K562 (cell line): ENCODE results near the gene SIRT4. TPM values are rescaled to one million over a fixed set of nuclear protein-coding genes. Genes with fewer than 3 reads are reported as not detected.

ENCODE experiments used
- ATAC-seq: fragments of 200-7000 bp; cut with Tn5 transposase; 3 replicates; pipeline ENCODE4 v1.9.1; 2020; ENCODE audit warnings: moderate library complexity
- BruUV-seq: library from RNA; stranded (reverse); fragments of 400-500 nt; replicated peaks from 2 replicates; lab custom pipeline; 2021; lab: Mats Ljungman, UMichigan
- CTCF ChIA-PET: fragments of 300-600 bp; formaldehyde crosslinking; extraction: SDS; loops from one replicate; lab custom pipeline; 2021; ENCODE audit warnings: low intra/inter-chr PET ratio; lab: Yijun Ruan, JAX
- POLR2A ChIA-PET: fragments of 300-600, 350-650 bp; sonication (Branson Sonifier 250); formaldehyde crosslinking; extraction: SDS; loops from one replicate; lab custom pipeline; 2021; ENCODE audit warnings: antibody characterized with exemption, inconsistent platforms; lab: Yijun Ruan, JAX
- DNase-seq, 4 experiments: peaks; one replicate each; pipeline versions ENCODE4 v3.0.0 to v3.0.0-alpha.2; 2011 to 2018; ENCODE audit warnings: low spot score in 3 of 4, mixed read lengths in 3 of 4; ENCODE audit errors: extremely low read depth in 1 of 4
- FAIRE-seq: peaks from 2 replicates; lab custom pipeline; 2011; peaks lifted over from hg19 to GRCh38; lab: Jason Lieb, UNC
- H2AFZ ChIP-seq: 2 replicates; pipeline ENCODE4 v1.6.0; 2011; ENCODE audit warnings: low read depth, low read length, control low read depth, inconsistent platforms
- H3K27ac ChIP-seq: fragments of 200-600 bp; 3 replicates; pipeline ENCODE4 v1.8.0; 2011; ENCODE audit warnings: low read depth, mild to moderate bottlenecking, control low read depth, inconsistent platforms, low read length, moderate library complexity, mixed read lengths; ENCODE audit errors: extremely low read depth
- H3K27me3 ChIP-seq, 2 experiments: fragments of 300-600 bp in 1 of 2; 2 replicates in 1 of 2; 3 replicates in 1 of 2; pipeline versions ENCODE4 v1.6.0 to v1.8.0; 2011; ENCODE audit warnings: inconsistent platforms in 2 of 2, low read length in 2 of 2, mild to moderate bottlenecking in 1 of 2, mixed read lengths in 1 of 2, moderate library complexity in 1 of 2; ENCODE audit not compliant: control insufficient read depth in 2 of 2, insufficient read depth in 2 of 2
- H3K36me3 ChIP-seq: fragments of 300-600 bp; 3 replicates; pipeline ENCODE4 v1.8.0; 2011; ENCODE audit warnings: mild to moderate bottlenecking, low read length, inconsistent platforms; ENCODE audit not compliant: control insufficient read depth, insufficient read depth
- H3K4me1 ChIP-seq, 2 experiments: fragments of 200-600 bp in 1 of 2; replicated peaks in 1 of 2; 2 replicates in 1 of 2; 3 replicates in 1 of 2; pipeline versions ENCODE4 v1.5.1 to v1.8.0; 2011; ENCODE audit warnings: inconsistent platforms in 2 of 2, low read length in 2 of 2, mild to moderate bottlenecking in 1 of 2, mixed read lengths in 1 of 2, moderate library complexity in 1 of 2; ENCODE audit not compliant: control insufficient read depth in 2 of 2, insufficient read depth in 2 of 2
- H3K4me2 ChIP-seq: 2 replicates; pipeline ENCODE4 v1.6.1; 2011; ENCODE audit warnings: low read length, control low read depth, inconsistent platforms, mixed read lengths; ENCODE audit not compliant: insufficient read depth
- H3K4me3 ChIP-seq: fragments of 200-600 bp; sonication (generic), shearing (Covaris generic); 2 replicates; pipeline ENCODE4 v1.5.1; 2016; ENCODE audit warnings: control low read depth, inconsistent platforms
- H3K79me2 ChIP-seq: fragments of 200-600 bp; 3 replicates; pipeline ENCODE4 v1.8.0; 2011; ENCODE audit warnings: low read length, inconsistent platforms; ENCODE audit not compliant: control insufficient read depth, insufficient read depth
- H3K9ac ChIP-seq, 2 experiments: 2 replicates each; pipeline versions ENCODE4 v1.6.0 to v1.6.1; 2011; ENCODE audit warnings: low read depth in 2 of 2, low read length in 2 of 2, control low read depth in 1 of 2, inconsistent platforms in 1 of 2, mild to moderate bottlenecking in 1 of 2, mixed read lengths in 1 of 2; ENCODE audit not compliant: insufficient read depth in 1 of 2
- H3K9me1 ChIP-seq: one replicate; pipeline ENCODE4 v1.6.0; 2011; ENCODE audit warnings: inconsistent platforms, mild to moderate bottlenecking, low read length, moderate library complexity; ENCODE audit not compliant: control insufficient read depth, insufficient read depth
- H3K9me3 ChIP-seq: replicated peaks from 2 replicates; pipeline ENCODE4 v1.5.1; 2011; ENCODE audit warnings: low read depth, low read length, inconsistent platforms; ENCODE audit not compliant: control insufficient read depth, insufficient read depth
- H4K20me1 ChIP-seq: replicated peaks from 2 replicates; pipeline ENCODE4 v1.6.1; 2011; ENCODE audit warnings: low read length, inconsistent platforms, mixed read lengths; ENCODE audit not compliant: control insufficient read depth, insufficient read depth
- CEBPB ChIP-seq: fragments of 450-650 bp; IDR thresholded peaks from 2 replicates; pipeline ENCODE4 v1.6.1; 2016; ENCODE audit warnings: missing genetic modification characterization, missing compliant biosample characterization
- GABPB2 ChIP-seq: fragments of 250-450 bp; sonication (Bioruptor Pico); conservative IDR thresholded peaks from 2 replicates; pipeline ENCODE4 v1.5.1; 2021; ENCODE audit warnings: mild to moderate bottlenecking
- HNRNPLL ChIP-seq: fragments of 200-400 bp; formaldehyde crosslinking; IDR thresholded peaks from 2 replicates; pipeline ENCODE4 v1.6.1; 2017; ENCODE audit warnings: low read length, low read depth, mild to moderate bottlenecking; ENCODE audit not compliant: poor library complexity, severe bottlenecking
- IFI16 ChIP-seq: fragments of 250-450 bp; sonication (Bioruptor Pico); IDR thresholded peaks from 2 replicates; pipeline ENCODE4 v2.1.2; 2022; ENCODE audit warnings: mild to moderate bottlenecking, inconsistent platforms
- JUND ChIP-seq, 2 experiments: IDR thresholded peaks; 2 replicates in 1 of 2; 3 replicates in 1 of 2; pipeline ENCODE4 v1.6.1; 2011; ENCODE audit warnings: borderline replicate concordance in 2 of 2, low read depth in 2 of 2, low read length in 2 of 2, improper control_type of control experiment in 1 of 2, missing biosample characterization in 1 of 2, missing genetic modification characterization in 1 of 2, missing genetic modification reagents in 1 of 2
- KDM1A ChIP-seq, 2 experiments: fragments of 450-650 bp; IDR thresholded peaks; 2 replicates each; pipeline ENCODE4 v1.6.1; 2016; ENCODE audit warnings: mild to moderate bottlenecking in 2 of 2
- NCOA4 ChIP-seq: fragments of 450-650 bp; IDR thresholded peaks from 2 replicates; pipeline ENCODE4 v1.6.1; 2018; ENCODE audit warnings: mild to moderate bottlenecking; ENCODE audit not compliant: partially characterized antibody
- PCBP1 ChIP-seq: fragments of 200-400 bp; formaldehyde crosslinking; IDR thresholded peaks from 2 replicates; pipeline ENCODE4 v1.6.1; 2018; ENCODE audit warnings: mild to moderate bottlenecking, low read depth, low read length; ENCODE audit not compliant: poor library complexity, severe bottlenecking
- SAP30 ChIP-seq: fragments of 200-600 bp; sonication (generic); IDR thresholded peaks from 2 replicates; pipeline ENCODE4 v1.6.1; 2012; ENCODE audit warnings: borderline replicate concordance, low read depth, mild to moderate bottlenecking, moderate library complexity, low read length, control low read depth, inconsistent platforms; ENCODE audit not compliant: insufficient read depth, poor library complexity, severe bottlenecking
- TCF7 ChIP-seq: sonication (generic); IDR thresholded peaks from 2 replicates; pipeline ENCODE4 v1.6.1; 2016; ENCODE audit warnings: antibody characterized with exemption, borderline replicate concordance
- ZNF124 ChIP-seq: sonication (generic); formaldehyde crosslinking; IDR thresholded peaks from 2 replicates; pipeline ENCODE4 v1.8.1; 2022; ENCODE audit warnings: missing genetic modification reagents
- WGBS: fragments of 100-300 bp; shearing (Covaris generic); methylation state at CpG from one replicate; pipeline ENCODE4 v1.1.6; 2016; ENCODE audit warnings: low coverage, mixed read lengths; ENCODE audit not compliant: insufficient coverage; ENCODE audit errors: missing lambda C conversion rate; 5-methylcytosine and 5-hydroxymethylcytosine counted together
- in situ Hi-C: fragments of 300-500 bp; cut with MboI; formaldehyde crosslinking; loops from 4 replicates; pipeline ENCODE4 v1.15.0; 2018; ENCODE audit warnings: inconsistent platforms, mixed read lengths
- intact Hi-C: fragments of 100-400 bp; cut with micrococcal nuclease; formaldehyde crosslinking; loops from 2 replicates; pipeline ENCODE4 v1.14.2; 2022
- polyA plus RNA-seq, 8 experiments: library from polyadenylated mRNA; depleted of rRNA in 4 of 8; stranded (reverse) in 5 of 8; unstranded in 3 of 8; fragments of >200 nt; fragmentation: Nextera tagmentation in 2 of 8; fragmentation: Illumina TruSeq in 1 of 8; extraction: Ambion mirVana in 2 of 8; extraction: Trizol in 1 of 8; gene quantifications; 2 replicates each; pipeline versions ENCODE4 v1.2.1 to v1.2.3, GENCODE V29; 2011 to 2014; ENCODE audit warnings: inconsistent platforms in 1 of 8, missing spikeins in 1 of 8
- total RNA-seq, 7 experiments: library from RNA; depleted of rRNA in 6 of 7; stranded (reverse); fragments of >200 nt in 6 of 7; fragmentation: Illumina TruSeq in 2 of 7; extraction: Trizol in 2 of 7; gene quantifications; 2 replicates each; pipeline versions ENCODE4 v1.2.1 to v1.2.3, GENCODE V29; 2011 to 2021; ENCODE audit warnings: low replicate concordance in 1 of 7
- TF ChIP-seq, protein P1 (sequence below): IDR thresholded peaks from 2 replicates; pipeline ENCODE4 v1.6.1; 2014; ENCODE audit warnings: antibody characterized with exemption

Gene SIRT4
- total and polyA plus RNA-seq, 9 of the 15 experiments (the other 6 are each of a cell fraction or from before 2014, with no cell fraction given) = 0.86 to 5.2 (median 2.4) TPM

DNA sequence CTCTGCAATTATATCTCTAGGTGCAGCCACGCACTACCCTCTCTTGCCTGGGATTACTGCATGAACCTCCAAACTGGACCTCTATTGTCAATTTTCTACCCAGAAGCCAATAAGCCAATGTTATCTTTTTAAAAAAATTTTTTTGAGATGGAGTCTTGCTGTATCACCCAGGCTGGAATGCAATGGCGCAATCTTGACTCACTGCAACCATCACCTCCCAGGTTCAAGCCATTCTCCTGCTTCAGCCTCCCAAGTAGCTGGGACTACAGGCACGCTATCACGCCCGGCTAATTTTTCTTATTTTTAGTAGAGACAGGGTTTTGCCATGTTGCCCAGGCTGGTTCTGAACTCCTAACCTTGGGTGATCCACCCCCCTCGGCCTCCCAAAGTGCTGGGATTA, 25.4 kb upstream of the SIRT4 start:
- no peaks in the 10 kb centered on the region for H4K20me1 ChIP-seq
- CTCF ChIA-PET = no interaction called here
- H3K36me3 ChIP-seq = no peaks in the 10 kb centered on the region
- POLR2A ChIA-PET = interaction anchor here (5.7 kb wide), 1 partner anchor 15 kb away, joined by 39 read pairs; the partner anchor contains the start of genes RNU4-1 and RNU4-2
- no TSS peak for BruUV-seq
- in situ Hi-C loops = no loop called here
- no peak overlapping the region for H2AFZ ChIP-seq
- whole genome bisulfite sequencing = 87% methylated on average over 6 of the region's 6 CpGs
- H3K9me1 ChIP-seq = no peaks in the 10 kb centered on the region
- DNase-seq = no peak
- TF ChIP-seq TCF7 (no peak), CEBPB (tag) (peak; percentile 74)
- TF ChIP-seq, all 486 proteins: peak for 1
- Histone ChIP-seq H3K4me2 (no peak overlapping the region), H3K27me3 (no peaks in the 10 kb centered on the region), H3K9me3 (no peaks in the 10 kb centered on the region), H3K9ac (no peak overlapping the region), H3K79me2 (no peaks in the 10 kb centered on the region), H3K4me1 (peaks cover 0 to 16% of the 10 kb centered on the region in 2 experiments; a peak in 2 of 5 replicates), H3K27ac (no peak overlapping the region), H3K4me3 (no peak overlapping the region)
- intact Hi-C loops = no loop called here
- ATAC-seq (no peak), FAIRE-seq (no peak)

DNA sequence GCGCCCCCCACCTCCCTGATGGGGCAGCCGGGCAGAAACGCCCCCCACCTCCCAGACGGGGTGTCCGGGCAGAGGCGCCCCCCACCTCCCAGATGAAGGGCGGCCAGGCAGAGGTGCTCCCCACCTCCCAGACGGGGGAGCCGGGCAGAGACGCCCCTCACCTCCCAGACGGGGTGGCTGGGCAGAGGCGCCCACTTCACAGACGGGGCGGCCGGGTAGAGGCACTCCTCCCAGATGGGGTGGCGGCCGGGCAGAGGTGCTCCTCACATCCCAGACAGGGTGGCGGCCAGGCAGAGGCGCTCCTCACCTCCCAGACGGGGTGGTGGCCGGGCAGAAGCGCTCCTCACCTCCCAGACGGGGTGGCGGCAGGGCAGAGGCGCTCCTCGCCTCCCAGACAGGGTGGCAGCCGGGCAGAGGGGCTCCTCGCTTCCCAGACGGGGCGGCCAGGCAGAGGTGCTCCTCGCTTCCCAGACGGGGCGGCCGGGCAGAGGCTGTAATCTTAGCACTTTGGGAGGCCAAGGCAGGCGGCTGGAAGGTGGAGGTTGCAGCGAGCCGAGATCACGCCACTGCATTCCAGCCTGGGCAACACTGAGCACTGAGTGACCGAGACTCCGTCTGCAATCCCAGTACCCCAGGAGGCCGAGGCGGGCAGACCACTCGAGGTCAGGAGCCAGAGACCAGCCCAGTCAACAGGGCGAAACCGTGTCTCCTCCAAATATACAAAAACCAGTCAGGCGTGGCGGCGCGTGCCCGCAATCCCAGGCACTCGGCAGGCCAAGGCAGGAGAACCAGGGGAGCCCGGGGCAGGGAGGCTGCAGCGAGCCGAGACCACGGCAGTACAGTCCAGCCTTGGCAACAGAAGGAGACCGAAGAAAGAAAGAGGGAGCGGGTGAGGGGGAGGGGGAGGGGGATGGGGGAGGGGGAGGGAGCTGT, 23.7 kb upstream of the SIRT4 start:
- no peaks in the 10 kb centered on the region for H3K27me3 ChIP-seq
- no TSS peak for BruUV-seq
- H3K9me3 ChIP-seq = no peaks in the 10 kb centered on the region
- FAIRE-seq = no peak
- intact Hi-C loops (no loop called here), in situ Hi-C loops (no loop called here)
- ChIA-PET CTCF (no interaction called here), POLR2A (interaction anchor here (0.6 to 6.7 kb wide), 2 partner anchors 13 to 118 kb away, joined by 4 to 102 read pairs; partner anchors contain the start of genes RNU4-1 and RNU4-2)
- H2AFZ ChIP-seq = no peak overlapping the region
- no peak for ATAC-seq
- no peaks in the 10 kb centered on the region for H3K79me2 ChIP-seq
- H3K9ac ChIP-seq = no peak overlapping the region; a peak in 1 of 4 replicates
- no peaks in the 10 kb centered on the region for H3K36me3 ChIP-seq
- 75% methylated on average over 26 of the region's 57 CpGs for WGBS
- no peak for DNase-seq
- no peaks in the 10 kb centered on the region for H4K20me1 ChIP-seq
- H3K27ac ChIP-seq = no peak overlapping the region
- H3K9me1 ChIP-seq = no peaks in the 10 kb centered on the region
- H3K4me1 ChIP-seq = peaks cover 0 to 26% of the 10 kb centered on the region in 2 experiments; a peak in 3 of 5 replicates
- no peak overlapping the region for H3K4me2 ChIP-seq
- no peak overlapping the region for H3K4me3 ChIP-seq
- TF ChIP-seq JUND (IDR thresholded peaks at IDR 0.05; ENCODE audit: borderline replicate concordance, low read depth, low read length) (no peak), JUND (tag; IDR thresholded peaks at IDR 0.05; ENCODE audit: borderline replicate concordance, low read depth, low read length) (no peak), ZNF124 (CRISPR knock-in tag) (no peak), IFI16 (CRISPR knock-in tag) (no peak), KDM1A (IDR thresholded peaks at IDR 0.05) (peak in 1 of 2 experiments; percentile 67; a peak in 1 of 4 replicates), HNRNPLL (no peak), PCBP1 (peak; percentile 34), GABPB2 (CRISPR knock-in tag) (no peak), SAP30 (no peak), NCOA4 (no peak)
- TF ChIP-seq, protein P1, sequence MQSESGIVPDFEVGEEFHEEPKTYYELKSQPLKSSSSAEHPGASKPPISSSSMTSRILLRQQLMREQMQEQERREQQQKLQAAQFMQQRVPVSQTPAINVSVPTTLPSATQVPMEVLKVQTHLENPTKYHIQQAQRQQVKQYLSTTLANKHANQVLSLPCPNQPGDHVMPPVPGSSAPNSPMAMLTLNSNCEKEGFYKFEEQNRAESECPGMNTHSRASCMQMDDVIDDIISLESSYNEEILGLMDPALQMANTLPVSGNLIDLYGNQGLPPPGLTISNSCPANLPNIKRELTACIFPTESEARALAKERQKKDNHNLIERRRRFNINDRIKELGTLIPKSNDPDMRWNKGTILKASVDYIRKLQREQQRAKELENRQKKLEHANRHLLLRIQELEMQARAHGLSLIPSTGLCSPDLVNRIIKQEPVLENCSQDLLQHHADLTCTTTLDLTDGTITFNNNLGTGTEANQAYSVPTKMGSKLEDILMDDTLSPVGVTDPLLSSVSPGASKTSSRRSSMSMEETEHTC = no peak
